ENCODE data around the gene LPO. TPM values are rescaled to one million over a fixed set of nuclear protein-coding genes. Genes with fewer than 3 reads are reported as not detected.

LPO gene
- total RNA-seq, 2 donors from 2014 or later: not detected

DNA sequence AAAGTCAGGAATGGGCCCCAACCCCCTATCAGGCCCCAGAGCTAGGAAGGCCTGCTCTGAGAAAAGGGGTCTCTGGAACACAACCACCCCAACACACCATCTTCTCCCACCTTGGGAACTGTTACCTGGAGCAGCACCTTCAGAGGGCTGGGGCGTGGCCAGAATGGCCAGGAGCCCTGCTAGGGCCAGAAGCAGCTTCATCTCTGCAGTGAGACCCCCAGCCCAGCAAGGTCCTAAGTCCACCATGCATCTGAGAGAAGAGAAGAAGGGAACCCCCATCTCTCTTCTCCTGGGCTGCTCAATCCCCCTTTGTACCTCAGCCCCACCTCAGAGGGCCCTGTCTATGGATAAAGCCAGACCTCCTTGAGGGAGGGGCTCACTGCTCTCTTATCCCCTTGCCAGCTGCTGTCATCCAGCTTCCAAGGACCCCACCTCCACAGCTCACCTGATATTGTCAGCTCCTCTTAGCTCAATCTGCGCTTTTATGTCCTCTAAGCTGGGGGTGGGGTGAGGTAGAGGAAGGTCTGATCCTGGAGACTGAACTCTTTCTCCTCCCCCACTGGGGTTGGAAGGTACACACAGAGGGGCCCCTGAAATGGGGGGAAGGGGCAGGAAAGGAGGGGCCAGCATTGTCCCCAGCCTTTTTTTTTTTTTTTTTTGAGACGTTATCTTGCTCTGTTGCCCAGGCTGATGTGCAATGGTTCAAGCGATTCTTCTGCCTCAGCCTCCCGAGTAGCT, 42.3 kb downstream of the LPO start, which contains the start of gene MPO:
Gene MPO (minus strand): TSS at position 456 of the 738 bp plus-strand sequence. CDS start 177 bp downstream, at position 279.
- Histone ChIP-seq H3K4me3 (ENCODE audit: low read length) (no peak within 1 kb of the TSS), H3K27me3 (ENCODE audit: control insufficient read depth, insufficient read depth, low read length, poor library complexity, severe bottlenecking) (no peaks in the 10 kb centered on the region), H3K4me1 (ENCODE audit: control insufficient read depth, insufficient read depth, low read length) (peaks cover 8% of the 10 kb centered on the region), H3K9me3 (ENCODE audit: control insufficient read depth, low read length) (no peaks in the 10 kb centered on the region), H3K9ac (ENCODE audit: extremely low read depth, low read length, poor library complexity, severe bottlenecking) (no peak within 1 kb of the TSS), H3K36me3 (ENCODE audit: control insufficient read depth, insufficient read depth, low read length) (no peaks in the 10 kb centered on the region), H3K27ac (ENCODE audit: low read depth, low read length) (no peak within 1 kb of the TSS)
- DNase-seq: no peak
- no peak within 1 kb of the TSS for H3K27ac Mint-ChIP-seq
- peaks cover 18% of the 10 kb centered on the region for H3K4me1 Mint-ChIP-seq
- H3K27me3 Mint-ChIP-seq (ENCODE audit: insufficient read depth): peaks cover 41% of the 10 kb centered on the region
- H3K4me3 Mint-ChIP-seq: no peak within 1 kb of the TSS
- no peaks in the 10 kb centered on the region for H3K36me3 Mint-ChIP-seq (ENCODE audit: low read depth)
- no peaks in the 10 kb centered on the region for H3K9me3 Mint-ChIP-seq
- TF ChIP-seq, protein P1, sequence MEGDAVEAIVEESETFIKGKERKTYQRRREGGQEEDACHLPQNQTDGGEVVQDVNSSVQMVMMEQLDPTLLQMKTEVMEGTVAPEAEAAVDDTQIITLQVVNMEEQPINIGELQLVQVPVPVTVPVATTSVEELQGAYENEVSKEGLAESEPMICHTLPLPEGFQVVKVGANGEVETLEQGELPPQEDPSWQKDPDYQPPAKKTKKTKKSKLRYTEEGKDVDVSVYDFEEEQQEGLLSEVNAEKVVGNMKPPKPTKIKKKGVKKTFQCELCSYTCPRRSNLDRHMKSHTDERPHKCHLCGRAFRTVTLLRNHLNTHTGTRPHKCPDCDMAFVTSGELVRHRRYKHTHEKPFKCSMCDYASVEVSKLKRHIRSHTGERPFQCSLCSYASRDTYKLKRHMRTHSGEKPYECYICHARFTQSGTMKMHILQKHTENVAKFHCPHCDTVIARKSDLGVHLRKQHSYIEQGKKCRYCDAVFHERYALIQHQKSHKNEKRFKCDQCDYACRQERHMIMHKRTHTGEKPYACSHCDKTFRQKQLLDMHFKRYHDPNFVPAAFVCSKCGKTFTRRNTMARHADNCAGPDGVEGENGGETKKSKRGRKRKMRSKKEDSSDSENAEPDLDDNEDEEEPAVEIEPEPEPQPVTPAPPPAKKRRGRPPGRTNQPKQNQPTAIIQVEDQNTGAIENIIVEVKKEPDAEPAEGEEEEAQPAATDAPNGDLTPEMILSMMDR (conservative IDR thresholded peaks at IDR 0.05): no peak
- 97% methylated on average over 4 of the region's 5 CpGs; no CpG with 5 or more reads in 1 of the 2 experiments for WGBS, 2 experiments (ENCODE audit: insufficient coverage in 1 of 2, insufficient read length in 1 of 2)

DNA sequence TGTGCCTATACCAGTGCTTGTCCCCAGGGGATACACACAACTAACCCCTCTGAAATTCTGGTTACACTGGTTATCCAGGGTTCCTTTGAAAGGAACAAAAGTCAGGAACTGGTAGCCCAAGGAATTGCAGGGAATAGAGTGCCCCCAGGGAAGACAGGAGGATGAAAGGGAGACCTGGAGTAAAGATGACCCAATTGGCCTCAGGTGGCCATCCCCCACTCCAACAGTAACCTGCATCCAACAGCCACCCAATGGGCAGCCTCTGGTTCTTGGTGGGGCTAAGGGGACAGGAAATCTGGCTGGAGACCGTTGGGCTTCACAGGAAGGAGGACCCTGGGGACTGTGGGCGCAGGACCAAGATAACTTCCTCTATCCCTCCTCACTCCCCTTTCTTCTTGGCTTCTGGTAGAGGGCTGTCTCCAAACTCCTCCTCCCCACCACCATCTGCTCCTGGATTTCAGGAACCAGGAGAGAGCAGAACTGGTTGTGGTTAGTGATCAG, 43.2 kb downstream of the LPO start:
- no peaks in the 10 kb centered on the region for H3K9me3 ChIP-seq (ENCODE audit: control insufficient read depth, low read length)
- TF ChIP-seq, protein P1 (conservative IDR thresholded peaks at IDR 0.05): no peak
- WGBS, 2 experiments (ENCODE audit: insufficient coverage in 1 of 2, insufficient read length in 1 of 2): 79% methylated on average over 2 of the region's 2 CpGs; no CpG with 5 or more reads in 1 of the 2 experiments
- Mint-ChIP-seq H3K4me3 (no peak overlapping the region), H3K36me3 (ENCODE audit: low read depth) (no peaks in the 10 kb centered on the region), H3K4me1 (peaks cover 18% of the 10 kb centered on the region), H3K27ac (no peak overlapping the region), H3K9me3 (no peaks in the 10 kb centered on the region), H3K27me3 (ENCODE audit: insufficient read depth) (peaks cover 36% of the 10 kb centered on the region)
- H3K9ac ChIP-seq (ENCODE audit: extremely low read depth, low read length, poor library complexity, severe bottlenecking): no peak overlapping the region
- DNase-seq: no peak
- no peaks in the 10 kb centered on the region for H3K36me3 ChIP-seq (ENCODE audit: control insufficient read depth, insufficient read depth, low read length)
- peaks cover 8% of the 10 kb centered on the region for H3K4me1 ChIP-seq (ENCODE audit: control insufficient read depth, insufficient read depth, low read length)
- H3K27me3 ChIP-seq (ENCODE audit: control insufficient read depth, insufficient read depth, low read length, poor library complexity, severe bottlenecking): no peaks in the 10 kb centered on the region
- no peak overlapping the region for H3K4me3 ChIP-seq (ENCODE audit: low read length)
- H3K27ac ChIP-seq (ENCODE audit: low read depth, low read length): no peak overlapping the region

DNA sequence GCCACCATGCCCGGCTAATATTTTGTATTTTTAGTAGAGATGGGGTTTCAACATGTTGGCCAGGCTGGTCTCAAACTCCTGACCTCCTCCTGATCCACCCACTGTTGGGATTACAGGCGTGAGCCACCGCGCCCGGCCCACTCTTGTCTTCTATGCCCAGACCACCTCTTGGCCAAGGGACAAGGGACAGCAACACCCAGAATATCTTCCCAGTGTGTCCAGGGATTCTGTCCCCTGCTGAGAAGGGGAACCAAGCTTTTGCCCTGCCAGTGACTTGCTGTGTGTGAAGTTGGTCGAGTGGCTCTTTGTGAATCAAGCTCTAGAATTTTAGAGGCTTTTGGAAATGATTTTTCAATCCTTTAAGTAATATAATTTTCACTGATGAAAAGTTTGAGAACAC, 44.1 kb downstream of the LPO start:
- WGBS, 2 experiments (ENCODE audit: insufficient coverage in 1 of 2, insufficient read length in 1 of 2): 84% methylated on average over 6 of the region's 6 CpGs; no CpG with 5 or more reads in 1 of the 2 experiments
- DNase-seq: no peak
- no peaks in the 10 kb centered on the region for H3K9me3 Mint-ChIP-seq
- TF ChIP-seq, protein P1 (conservative IDR thresholded peaks at IDR 0.05): no peak
- H3K27me3 Mint-ChIP-seq (ENCODE audit: insufficient read depth): peaks cover 36% of the 10 kb centered on the region
- no peak overlapping the region for H3K4me3 Mint-ChIP-seq
- Histone ChIP-seq H3K27ac (ENCODE audit: low read depth, low read length) (no peak overlapping the region), H3K9me3 (ENCODE audit: control insufficient read depth, low read length) (no peaks in the 10 kb centered on the region), H3K27me3 (ENCODE audit: control insufficient read depth, insufficient read depth, low read length, poor library complexity, severe bottlenecking) (no peaks in the 10 kb centered on the region), H3K36me3 (ENCODE audit: control insufficient read depth, insufficient read depth, low read length) (no peaks in the 10 kb centered on the region), H3K4me3 (ENCODE audit: low read length) (no peak overlapping the region), H3K4me1 (ENCODE audit: control insufficient read depth, insufficient read depth, low read length) (peaks cover 8% of the 10 kb centered on the region), H3K9ac (ENCODE audit: extremely low read depth, low read length, poor library complexity, severe bottlenecking) (no peak overlapping the region)
- H3K27ac Mint-ChIP-seq: no peak overlapping the region
- H3K36me3 Mint-ChIP-seq (ENCODE audit: low read depth): no peaks in the 10 kb centered on the region
- H3K4me1 Mint-ChIP-seq: peaks cover 18% of the 10 kb centered on the region

Measured in endodermal cell (in vitro differentiated cells).